ENCODE measurements around the gene GINS2. TPM values are rescaled to one million over a fixed set of nuclear protein-coding genes. Genes with fewer than 3 reads are reported as not detected.

The GINS2 gene
- total RNA-seq, 4 donors from 2014 or later, result 2.0 to 10.4 TPM; not detected in 2

GRCh38 chr16:85646358-85646907 is 42.3 kb downstream of the GINS2 start:
- Histone ChIP-seq H3K36me3 (no peaks in the 10 kb centered on the region), H3K4me3 (no peak overlapping the region), H3K27ac (no peak overlapping the region), H3K4me1 (peaks cover 0 to 5% of the 10 kb centered on the region in 2 donors), H3K9me3 (no peaks in the 10 kb centered on the region), H3K27me3 (no peaks in the 10 kb centered on the region)
- intact Hi-C loops (cut with DNase I; ENCODE audit: low total_unique reads), result no loop called here
- TF ChIP-seq POLR2A (IDR thresholded peaks at IDR 0.05), result no peak
- TF ChIP-seq, protein P1, sequence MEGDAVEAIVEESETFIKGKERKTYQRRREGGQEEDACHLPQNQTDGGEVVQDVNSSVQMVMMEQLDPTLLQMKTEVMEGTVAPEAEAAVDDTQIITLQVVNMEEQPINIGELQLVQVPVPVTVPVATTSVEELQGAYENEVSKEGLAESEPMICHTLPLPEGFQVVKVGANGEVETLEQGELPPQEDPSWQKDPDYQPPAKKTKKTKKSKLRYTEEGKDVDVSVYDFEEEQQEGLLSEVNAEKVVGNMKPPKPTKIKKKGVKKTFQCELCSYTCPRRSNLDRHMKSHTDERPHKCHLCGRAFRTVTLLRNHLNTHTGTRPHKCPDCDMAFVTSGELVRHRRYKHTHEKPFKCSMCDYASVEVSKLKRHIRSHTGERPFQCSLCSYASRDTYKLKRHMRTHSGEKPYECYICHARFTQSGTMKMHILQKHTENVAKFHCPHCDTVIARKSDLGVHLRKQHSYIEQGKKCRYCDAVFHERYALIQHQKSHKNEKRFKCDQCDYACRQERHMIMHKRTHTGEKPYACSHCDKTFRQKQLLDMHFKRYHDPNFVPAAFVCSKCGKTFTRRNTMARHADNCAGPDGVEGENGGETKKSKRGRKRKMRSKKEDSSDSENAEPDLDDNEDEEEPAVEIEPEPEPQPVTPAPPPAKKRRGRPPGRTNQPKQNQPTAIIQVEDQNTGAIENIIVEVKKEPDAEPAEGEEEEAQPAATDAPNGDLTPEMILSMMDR (IDR thresholded peaks at IDR 0.05), result no peak
- no peak for DNase-seq

DNA sequence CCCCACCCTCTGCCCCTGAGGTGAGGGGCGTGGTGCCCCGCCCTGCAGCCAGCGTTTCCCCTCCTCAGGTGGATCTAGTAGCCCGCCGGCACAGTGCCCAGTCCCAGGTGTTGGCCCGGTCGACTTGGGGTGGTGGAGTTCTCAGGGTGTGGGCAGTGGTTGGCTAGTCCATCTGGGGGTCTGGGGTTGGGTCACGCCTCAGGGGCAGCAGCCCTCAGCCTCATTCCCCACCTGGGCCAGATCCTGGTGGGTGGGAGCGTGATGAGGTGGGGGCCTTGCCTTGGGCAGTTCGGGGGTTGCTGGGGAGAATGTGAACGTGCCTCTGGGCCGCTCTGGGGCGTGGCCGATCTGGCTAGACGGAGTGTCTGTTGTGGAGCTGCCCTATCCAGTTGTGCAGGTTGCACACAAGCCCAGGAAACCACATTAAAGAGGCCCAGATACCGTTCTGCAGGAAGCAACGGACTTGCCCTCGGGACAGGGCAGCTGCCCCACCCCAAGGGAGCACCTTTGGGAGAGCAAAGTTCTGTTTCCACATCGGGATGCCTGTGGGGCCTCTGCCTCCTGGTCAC is 43.6 kb downstream of the GINS2 start:
- no peak overlapping the region for H3K4me3 ChIP-seq
- DNase-seq, result no peak
- no peaks in the 10 kb centered on the region for H3K9me3 ChIP-seq
- no peak overlapping the region for H3K27ac ChIP-seq
- intact Hi-C loops (cut with DNase I; ENCODE audit: low total_unique reads), result no loop called here
- no peaks in the 10 kb centered on the region for H3K36me3 ChIP-seq
- no peaks in the 10 kb centered on the region for H3K4me1 ChIP-seq
- TF ChIP-seq, protein P1 (IDR thresholded peaks at IDR 0.05), result no peak
- no peak for TF ChIP-seq POLR2A (IDR thresholded peaks at IDR 0.05)
- no peaks in the 10 kb centered on the region for H3K27me3 ChIP-seq

- no peak overlapping the region for H3K4me3 ChIP-seq
- TF ChIP-seq POLR2A (IDR thresholded peaks at IDR 0.05), result no peak
- TF ChIP-seq, protein P1 (IDR thresholded peaks at IDR 0.05), result no peak
- no peaks in the 10 kb centered on the region for H3K36me3 ChIP-seq
- DNase-seq, result no peak
- intact Hi-C loops (cut with DNase I; ENCODE audit: low total_unique reads), result no loop called here
- no peaks in the 10 kb centered on the region for H3K4me1 ChIP-seq
- H3K27ac ChIP-seq, result no peak overlapping the region
- H3K9me3 ChIP-seq, result no peaks in the 10 kb centered on the region
- no peaks in the 10 kb centered on the region for H3K27me3 ChIP-seq
These were observed 44.6 kb downstream of the GINS2 start for GRCh38 chr16:85644093-85644712.

- intact Hi-C loops (cut with DNase I; ENCODE audit: low total_unique reads), result no loop called here
- Histone ChIP-seq H3K9me3 (no peaks in the 10 kb centered on the region), H3K4me3 (no peak overlapping the region), H3K27me3 (no peaks in the 10 kb centered on the region), H3K4me1 (no peaks in the 10 kb centered on the region), H3K36me3 (no peaks in the 10 kb centered on the region), H3K27ac (no peak overlapping the region)
- DNase-seq, result no peak
- no peak for TF ChIP-seq POLR2A (IDR thresholded peaks at IDR 0.05)
- TF ChIP-seq, protein P1 (IDR thresholded peaks at IDR 0.05), result no peak
These were observed 45.1 kb downstream of the GINS2 start for GRCh38 chr16:85643631-85644030.

GRCh38 chr16:85642762-85643358 is 45.9 kb downstream of the GINS2 start:
- no peaks in the 10 kb centered on the region for H3K27me3 ChIP-seq
- DNase-seq, result no peak
- no peak overlapping the region for H3K4me3 ChIP-seq
- no peaks in the 10 kb centered on the region for H3K4me1 ChIP-seq
- intact Hi-C loops (cut with DNase I; ENCODE audit: low total_unique reads), result no loop called here
- no peaks in the 10 kb centered on the region for H3K9me3 ChIP-seq
- H3K36me3 ChIP-seq, result no peaks in the 10 kb centered on the region
- H3K27ac ChIP-seq, result no peak overlapping the region
- no peak for TF ChIP-seq POLR2A (IDR thresholded peaks at IDR 0.05)
- TF ChIP-seq, protein P1 (IDR thresholded peaks at IDR 0.05), result no peak
